GM12878 (cell line): ENCODE results near the gene ZMIZ2. TPM values are rescaled to one million over a fixed set of nuclear protein-coding genes. Genes with fewer than 3 reads are reported as not detected.

Source experiments
- BHLHE40 ChIP-seq, 2 experiments: fragments of 450-650 bp in 1 of 2; IDR thresholded peaks; 2 replicates each; pipeline ENCODE4 v1.6.1; 2011 to 2017; ENCODE audit warnings: low read depth in 2 of 2, borderline replicate concordance in 1 of 2, improper control_type of control experiment in 1 of 2, low read length in 1 of 2, mild to moderate bottlenecking in 1 of 2
- IKZF2 ChIP-seq, 2 experiments: fragments of 450-650 bp; IDR thresholded peaks; 2 replicates each; pipeline ENCODE4 v1.6.1; 2017; ENCODE audit warnings: mild to moderate bottlenecking in 2 of 2, moderate library complexity in 2 of 2
- MTA2 ChIP-seq: fragments of 450-650 bp; IDR thresholded peaks from 2 replicates; pipeline ENCODE4 v1.6.1; 2016; ENCODE audit warnings: low read depth, mild to moderate bottlenecking, moderate library complexity
- MTA3 ChIP-seq: IDR thresholded peaks from 2 replicates; pipeline ENCODE4 v1.6.1; 2012; ENCODE audit warnings: low read length, inconsistent platforms, borderline replicate concordance
- NFYB ChIP-seq: IDR thresholded peaks from 2 replicates; pipeline ENCODE4 v1.6.1; 2011; ENCODE audit warnings: low read depth, mild to moderate bottlenecking, low read length, improper control_type of control experiment, moderate library complexity; ENCODE audit not compliant: insufficient read depth
- PML ChIP-seq: IDR thresholded peaks from 2 replicates; pipeline ENCODE4 v1.6.1; 2012; ENCODE audit warnings: low read length, inconsistent platforms
- POU2F2 ChIP-seq: IDR thresholded peaks from 3 replicates; pipeline ENCODE4 v1.6.1; 2011; ENCODE audit warnings: low read depth, mild to moderate bottlenecking, low read length, borderline replicate concordance
- SP1 ChIP-seq: IDR thresholded peaks from one replicate; pipeline ENCODE4 v1.6.1; 2011; ENCODE audit warnings: low read depth, low read length
- TBL1XR1 ChIP-seq: IDR thresholded peaks from 2 replicates; pipeline ENCODE4 v1.6.1; 2012; ENCODE audit warnings: low read depth, low read length, improper control_type of control experiment
- TCF3 ChIP-seq: IDR thresholded peaks from 2 replicates; pipeline ENCODE4 v1.6.1; 2012; ENCODE audit warnings: low read depth, mild to moderate bottlenecking, low read length, borderline replicate concordance; ENCODE audit not compliant: insufficient read depth
- ZSCAN29 ChIP-seq: fragments of 450-650 bp; IDR thresholded peaks from 2 replicates; pipeline ENCODE4 v1.6.1; 2017; ENCODE audit warnings: mild to moderate bottlenecking, moderate library complexity
- polyA plus RNA-seq, 11 experiments: library from polyadenylated mRNA; depleted of rRNA in 4 of 11; unstranded in 6 of 11; stranded (reverse) in 5 of 11; fragments of >200 nt; fragmentation: Nextera tagmentation in 4 of 11; fragmentation: Illumina TruSeq in 1 of 11; extraction: Ambion mirVana in 4 of 11; extraction: Trizol in 1 of 11; gene quantifications; 1 replicate in 1 of 11; 2 replicates in 10 of 11; pipeline versions ENCODE4 v1.2.1 to v1.2.3, GENCODE V29; 2011 to 2016; ENCODE audit warnings: inconsistent platforms in 2 of 11, missing spikeins in 2 of 11, low read depth in 1 of 11
- total RNA-seq, 4 experiments: library from RNA; depleted of rRNA in 3 of 4; stranded (reverse); fragments of >200 nt in 3 of 4; fragmentation: Illumina TruSeq in 1 of 4; extraction: Trizol in 1 of 4; gene quantifications; 2 replicates each; pipeline versions ENCODE4 v1.2.1 to v1.2.3, GENCODE V29; 2013 to 2021
- TF ChIP-seq, protein P1 (sequence below): IDR thresholded peaks from 2 replicates; pipeline ENCODE4 v1.6.1; 2011; ENCODE audit warnings: mild to moderate bottlenecking, low read depth, low read length, moderate library complexity; ENCODE audit not compliant: insufficient replicate concordance
- TF ChIP-seq, protein P2 (sequence below): fragments of 450-650 bp; IDR thresholded peaks from 2 replicates; pipeline ENCODE4 v1.6.1; 2017; ENCODE audit warnings: mild to moderate bottlenecking, low read depth, inconsistent platforms; ENCODE audit not compliant: poor library complexity, severe bottlenecking
- TF ChIP-seq, protein P3 (sequence below): IDR thresholded peaks from 2 replicates; pipeline ENCODE4 v1.6.1; 2011; ENCODE audit warnings: borderline replicate concordance, low read depth, mild to moderate bottlenecking, moderate library complexity, low read length; ENCODE audit not compliant: insufficient read depth, poor library complexity, severe bottlenecking

Gene ZMIZ2
- total and polyA plus RNA-seq, 10 of the 15 experiments (the other 5 are each of a cell fraction or from before 2014, with no cell fraction given): 0.71 to 158 (median 17.0) TPM

GRCh38 chr7:44769776-44770294, 21.2 kb downstream of the ZMIZ2 start (continued):
- TF ChIP-seq, protein P1, sequence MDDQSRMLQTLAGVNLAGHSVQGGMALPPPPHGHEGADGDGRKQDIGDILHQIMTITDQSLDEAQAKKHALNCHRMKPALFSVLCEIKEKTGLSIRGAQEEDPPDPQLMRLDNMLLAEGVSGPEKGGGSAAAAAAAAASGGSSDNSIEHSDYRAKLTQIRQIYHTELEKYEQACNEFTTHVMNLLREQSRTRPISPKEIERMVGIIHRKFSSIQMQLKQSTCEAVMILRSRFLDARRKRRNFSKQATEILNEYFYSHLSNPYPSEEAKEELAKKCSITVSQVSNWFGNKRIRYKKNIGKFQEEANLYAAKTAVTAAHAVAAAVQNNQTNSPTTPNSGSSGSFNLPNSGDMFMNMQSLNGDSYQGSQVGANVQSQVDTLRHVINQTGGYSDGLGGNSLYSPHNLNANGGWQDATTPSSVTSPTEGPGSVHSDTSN: no peak
- peak; percentile 64; a peak in 2 of 4 replicates for TF ChIP-seq IKZF2 (IDR thresholded peaks at IDR 0.05)
- 0 out of 3 replicates have a peak, but pooled peaks have one; percentile 18 for TF ChIP-seq POU2F2
- TF ChIP-seq NFYB: 0 out of 2 replicates have a peak, but pooled peaks have one; percentile 21
- 0 out of 2 replicates have a peak, but pooled peaks have one; percentile 31 for TF ChIP-seq PML
- peak; percentile 76; the same call in 1 of the 2 replicates for TF ChIP-seq MTA3
- peak; percentile 30 for TF ChIP-seq MTA2
- TF ChIP-seq SP1: peak; percentile 19
- peak; percentile 29 to 59; a peak in 1 of 4 replicates for TF ChIP-seq BHLHE40 (IDR thresholded peaks at IDR 0.05; ENCODE audit: borderline replicate concordance in 1 of 2, low read depth in 2 of 2, low read length in 1 of 2)
- no peak for TF ChIP-seq TBL1XR1
- TF ChIP-seq, protein P2, sequence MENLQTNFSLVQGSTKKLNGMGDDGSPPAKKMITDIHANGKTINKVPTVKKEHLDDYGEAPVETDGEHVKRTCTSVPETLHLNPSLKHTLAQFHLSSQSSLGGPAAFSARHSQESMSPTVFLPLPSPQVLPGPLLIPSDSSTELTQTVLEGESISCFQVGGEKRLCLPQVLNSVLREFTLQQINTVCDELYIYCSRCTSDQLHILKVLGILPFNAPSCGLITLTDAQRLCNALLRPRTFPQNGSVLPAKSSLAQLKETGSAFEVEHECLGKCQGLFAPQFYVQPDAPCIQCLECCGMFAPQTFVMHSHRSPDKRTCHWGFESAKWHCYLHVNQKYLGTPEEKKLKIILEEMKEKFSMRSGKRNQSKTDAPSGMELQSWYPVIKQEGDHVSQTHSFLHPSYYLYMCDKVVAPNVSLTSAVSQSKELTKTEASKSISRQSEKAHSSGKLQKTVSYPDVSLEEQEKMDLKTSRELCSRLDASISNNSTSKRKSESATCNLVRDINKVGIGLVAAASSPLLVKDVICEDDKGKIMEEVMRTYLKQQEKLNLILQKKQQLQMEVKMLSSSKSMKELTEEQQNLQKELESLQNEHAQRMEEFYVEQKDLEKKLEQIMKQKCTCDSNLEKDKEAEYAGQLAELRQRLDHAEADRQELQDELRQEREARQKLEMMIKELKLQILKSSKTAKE: peak; percentile 19
- no peak for TF ChIP-seq TCF3
- no peak for TF ChIP-seq ZSCAN29
- TF ChIP-seq, protein P3, sequence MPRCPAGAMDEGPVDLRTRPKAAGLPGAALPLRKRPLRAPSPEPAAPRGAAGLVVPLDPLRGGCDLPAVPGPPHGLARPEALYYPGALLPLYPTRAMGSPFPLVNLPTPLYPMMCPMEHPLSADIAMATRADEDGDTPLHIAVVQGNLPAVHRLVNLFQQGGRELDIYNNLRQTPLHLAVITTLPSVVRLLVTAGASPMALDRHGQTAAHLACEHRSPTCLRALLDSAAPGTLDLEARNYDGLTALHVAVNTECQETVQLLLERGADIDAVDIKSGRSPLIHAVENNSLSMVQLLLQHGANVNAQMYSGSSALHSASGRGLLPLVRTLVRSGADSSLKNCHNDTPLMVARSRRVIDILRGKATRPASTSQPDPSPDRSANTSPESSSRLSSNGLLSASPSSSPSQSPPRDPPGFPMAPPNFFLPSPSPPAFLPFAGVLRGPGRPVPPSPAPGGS: peak; percentile 67
